Transverse colon (tissue), 4 donors: ENCODE results near the gene VTI1A. TPM values are rescaled to one million over a fixed set of nuclear protein-coding genes. Genes with fewer than 3 reads are reported as not detected.

ENCODE experiments used
- DNase-seq: peaks from one replicate; pipeline ENCODE4 v3.0.0-alpha.2; 2019
- H3K27ac ChIP-seq, 4 donors: fragments of 200-600 bp; sonication (generic); 2 replicates each; pipeline ENCODE4 v1.5.1; 2016 to 2018; ENCODE audit warnings: inconsistent platforms in 4 of 4
- H3K27me3 ChIP-seq: fragments of 200-600 bp; sonication (generic); 2 replicates; pipeline ENCODE4 v1.5.1; 2017; ENCODE audit warnings: inconsistent platforms
- H3K36me3 ChIP-seq, 4 donors: fragments of 200-600 bp; sonication (generic); 2 replicates each; pipeline ENCODE4 v1.5.1; 2017 to 2019; ENCODE audit warnings: inconsistent platforms in 4 of 4
- H3K4me1 ChIP-seq, 4 donors: fragments of 200-600 bp; sonication (generic); 2 replicates each; pipeline ENCODE4 v1.5.1; 2017 to 2020; ENCODE audit warnings: inconsistent platforms in 4 of 4
- H3K4me3 ChIP-seq, 4 donors: fragments of 200-600 bp; sonication (generic); 1 replicate in 1 of 4; 2 replicates in 3 of 4; pipeline versions ENCODE4 v1.5.1 to v1.6.1; 2017 to 2019; ENCODE audit warnings: inconsistent platforms in 4 of 4
- H3K9me3 ChIP-seq, 2 donors: fragments of 200-600 bp; sonication (generic); 2 replicates each; pipeline ENCODE4 v1.5.1; 2017 to 2019; ENCODE audit warnings: inconsistent platforms in 2 of 2
- EP300 ChIP-seq: sonication (generic); formaldehyde crosslinking; IDR thresholded peaks from one replicate; pipeline ENCODE4 v1.6.1; 2017; ENCODE audit warnings: antibody characterized with exemption, low read depth
- POLR2A ChIP-seq: fragments of 450-650 bp; IDR thresholded peaks from one replicate; pipeline ENCODE4 v1.6.1; 2016; ENCODE audit warnings: antibody characterized with exemption, mild to moderate bottlenecking, moderate library complexity
- POLR2AphosphoS5 ChIP-seq, 3 donors: sonication (generic); formaldehyde crosslinking; IDR thresholded peaks; one replicate each; pipeline ENCODE4 v1.6.1; 2016; ENCODE audit warnings: antibody characterized with exemption in 3 of 3
- WGBS, 2 donors: methylation state at CpG; one replicate each; pipeline ENCODE4 v1.1.5; 2018; ENCODE audit warnings: low coverage in 1 of 2; 5-methylcytosine and 5-hydroxymethylcytosine counted together
- in situ Hi-C, 4 donors: fragments of 200-750 bp; cut with MboI; loops; one replicate each; pipeline versions ENCODE4 v1.15.0 to v1.15.1; 2017; ENCODE audit warnings: low sequenced_read_pairs in 3 of 4, low pct_ligation_motif_present in 1 of 4, low pct_unique_long_range_greater_than_20kb in 1 of 4
- intact Hi-C: fragments of 100-400 bp; cut with DNase I; formaldehyde crosslinking; loops from one replicate; pipeline ENCODE4 v1.15.1; 2023; ENCODE audit warnings: low total_unique reads
- total RNA-seq, 4 donors: library from RNA; depleted of rRNA; stranded (reverse); fragments of >200 nt; gene quantifications; one replicate each; pipeline ENCODE4 v1.1.0, GENCODE V29; 2016
- TF ChIP-seq, protein P1 (sequence below), 5 experiments: fragments of 200-600 bp in 3 of 5; fragments of 450-650 bp in 2 of 5; sonication (generic) in 3 of 5; IDR thresholded peaks; 1 replicate in 2 of 5; 2 replicates in 3 of 5; pipeline ENCODE4 v1.5.1; 2016 to 2017; ENCODE audit warnings: antibody characterized with exemption in 5 of 5, inconsistent platforms in 3 of 5, mild to moderate bottlenecking in 2 of 5, moderate library complexity in 1 of 5

The VTI1A gene
- total RNA-seq, 4 donors from 2014 or later: 65.8 to 211 (median 149) TPM

GRCh38 chr10:112797855-112798254 is 350.8 kb downstream of the VTI1A start:
- DNase-seq: no peak
- Histone ChIP-seq H3K9me3 (no peaks in the 10 kb centered on the region), H3K36me3 (no peaks in the 10 kb centered on the region), H3K27me3 (no peaks in the 10 kb centered on the region), H3K4me3 (no peak overlapping the region), H3K27ac (no peak overlapping the region), H3K4me1 (peaks cover 0 to 28% (median 19%) of the 10 kb centered on the region in 4 donors)
- TF ChIP-seq, protein P1, sequence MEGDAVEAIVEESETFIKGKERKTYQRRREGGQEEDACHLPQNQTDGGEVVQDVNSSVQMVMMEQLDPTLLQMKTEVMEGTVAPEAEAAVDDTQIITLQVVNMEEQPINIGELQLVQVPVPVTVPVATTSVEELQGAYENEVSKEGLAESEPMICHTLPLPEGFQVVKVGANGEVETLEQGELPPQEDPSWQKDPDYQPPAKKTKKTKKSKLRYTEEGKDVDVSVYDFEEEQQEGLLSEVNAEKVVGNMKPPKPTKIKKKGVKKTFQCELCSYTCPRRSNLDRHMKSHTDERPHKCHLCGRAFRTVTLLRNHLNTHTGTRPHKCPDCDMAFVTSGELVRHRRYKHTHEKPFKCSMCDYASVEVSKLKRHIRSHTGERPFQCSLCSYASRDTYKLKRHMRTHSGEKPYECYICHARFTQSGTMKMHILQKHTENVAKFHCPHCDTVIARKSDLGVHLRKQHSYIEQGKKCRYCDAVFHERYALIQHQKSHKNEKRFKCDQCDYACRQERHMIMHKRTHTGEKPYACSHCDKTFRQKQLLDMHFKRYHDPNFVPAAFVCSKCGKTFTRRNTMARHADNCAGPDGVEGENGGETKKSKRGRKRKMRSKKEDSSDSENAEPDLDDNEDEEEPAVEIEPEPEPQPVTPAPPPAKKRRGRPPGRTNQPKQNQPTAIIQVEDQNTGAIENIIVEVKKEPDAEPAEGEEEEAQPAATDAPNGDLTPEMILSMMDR (IDR thresholded peaks at IDR 0.05): no peak
- TF ChIP-seq POLR2AphosphoS5 (IDR thresholded peaks at IDR 0.05) (no peak), POLR2A (no peak), EP300 (no peak)
- 96 to 100% methylated on average over 1 to 9 of the region's 9 CpGs for WGBS, 2 donors
- in situ Hi-C loops: no loop called here
- intact Hi-C loops: no loop called here

DNA sequence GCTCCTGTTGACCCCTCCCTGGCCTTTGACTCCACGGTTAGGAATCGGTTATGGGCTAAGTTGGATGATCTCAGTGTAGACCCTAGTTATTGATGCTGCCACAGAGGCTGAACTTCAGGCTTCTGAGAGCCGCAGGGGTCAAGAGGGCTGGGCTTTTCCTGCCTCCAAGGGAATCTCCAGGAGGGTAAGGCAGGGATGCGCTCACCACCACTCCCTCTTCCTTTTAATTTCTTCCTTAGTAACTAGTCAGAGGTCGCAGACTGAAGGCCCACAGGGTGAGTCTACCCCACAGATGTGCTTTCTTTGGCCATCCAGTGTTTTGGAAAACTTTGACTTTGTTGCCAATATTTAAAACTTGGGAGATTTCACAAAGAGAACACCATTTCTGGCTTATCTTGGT is 352.0 kb downstream of the VTI1A start:
- intact Hi-C loops (no loop called here), in situ Hi-C loops (no loop called here)
- no peak for TF ChIP-seq POLR2AphosphoS5 (IDR thresholded peaks at IDR 0.05)
- no peak for TF ChIP-seq POLR2A
- TF ChIP-seq, protein P1 (IDR thresholded peaks at IDR 0.05): no peak
- no peak for TF ChIP-seq EP300
- Histone ChIP-seq H3K9me3 (no peaks in the 10 kb centered on the region), H3K36me3 (no peaks in the 10 kb centered on the region), H3K27me3 (no peaks in the 10 kb centered on the region), H3K4me3 (no peak overlapping the region), H3K27ac (no peak overlapping the region), H3K4me1 (peaks cover 0 to 19% (median 13%) of the 10 kb centered on the region in 4 donors)
- no peak for DNase-seq
- 88% methylated on average over 5 of the region's 5 CpGs; no CpG with 5 or more reads in 1 of the 2 donors for WGBS, 2 donors

DNA sequence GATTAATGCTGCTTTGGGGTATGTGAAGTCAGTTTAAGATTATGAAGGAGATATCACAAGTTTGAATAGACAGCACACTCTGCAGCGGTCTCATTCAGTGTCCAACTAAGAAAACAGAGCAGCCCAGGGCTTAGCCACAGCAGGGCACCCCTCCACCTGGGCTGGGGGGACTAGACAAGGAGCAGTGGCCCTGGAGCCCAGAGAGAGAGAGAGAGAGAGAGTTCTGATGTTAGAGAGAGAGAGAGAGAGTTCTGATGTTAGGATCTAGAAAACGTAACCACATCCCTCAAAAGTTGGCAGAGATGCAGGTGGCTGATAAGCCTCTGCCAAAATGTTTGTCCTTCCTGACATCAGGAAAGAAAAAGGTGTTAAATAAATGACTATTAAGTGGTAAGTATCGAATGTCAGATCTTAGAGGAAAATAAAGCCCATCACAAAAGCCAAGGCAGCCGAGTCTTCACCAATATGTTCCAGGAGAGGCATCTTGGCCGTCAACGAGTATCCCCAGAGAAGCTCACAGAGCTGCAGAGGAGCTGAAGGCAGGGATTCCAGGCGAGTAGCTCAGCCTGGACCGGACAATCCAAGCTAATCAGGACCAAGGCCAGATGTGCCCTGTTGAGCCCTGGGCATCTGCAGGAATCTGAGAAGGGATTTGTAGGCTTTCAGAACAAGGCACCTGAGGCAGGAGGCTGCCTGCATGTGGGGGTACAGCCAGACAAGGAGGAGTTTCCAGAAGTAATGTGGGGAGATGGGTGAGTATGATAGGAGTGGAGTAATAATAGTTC is 352.9 kb downstream of the VTI1A start:
- TF ChIP-seq POLR2A: no peak
- no peak for TF ChIP-seq EP300
- no peak for TF ChIP-seq POLR2AphosphoS5 (IDR thresholded peaks at IDR 0.05)
- TF ChIP-seq, protein P1 (IDR thresholded peaks at IDR 0.05): no peak
- H3K4me1 ChIP-seq: peaks cover 0 to 23% (median 14%) of the 10 kb centered on the region in 4 donors
- H3K4me3 ChIP-seq: no peak overlapping the region
- no peak overlapping the region for H3K27ac ChIP-seq
- intact Hi-C loops: no loop called here
- H3K9me3 ChIP-seq: no peaks in the 10 kb centered on the region
- WGBS, 2 donors: 90 to 91% methylated on average over 7 to 8 of the region's 8 CpGs
- in situ Hi-C loops: no loop called here
- no peaks in the 10 kb centered on the region for H3K27me3 ChIP-seq
- no peak for DNase-seq
- H3K36me3 ChIP-seq: no peaks in the 10 kb centered on the region

DNA sequence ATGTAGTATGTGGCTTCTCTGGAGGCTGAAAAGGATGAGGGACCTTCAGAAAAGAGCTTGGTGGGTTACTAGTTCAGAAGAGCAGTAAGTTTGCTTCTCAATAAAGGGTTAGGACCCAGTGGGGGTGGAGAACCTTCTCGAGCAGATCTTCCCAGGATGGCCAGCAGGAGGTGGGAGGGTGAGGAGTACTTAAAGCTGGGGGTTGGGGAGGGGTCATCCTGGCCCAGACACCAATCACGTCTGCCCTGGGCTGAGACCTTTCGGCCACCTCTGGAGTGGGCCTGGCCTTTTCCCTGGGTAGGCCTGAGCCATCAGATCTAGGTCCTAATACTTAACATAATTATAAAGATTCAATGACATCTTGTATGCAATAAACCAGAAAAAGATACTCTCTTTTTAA is 354.0 kb downstream of the VTI1A start:
- TF ChIP-seq POLR2AphosphoS5 (IDR thresholded peaks at IDR 0.05): no peak
- TF ChIP-seq, protein P1 (IDR thresholded peaks at IDR 0.05): no peak
- no peak for TF ChIP-seq POLR2A
- TF ChIP-seq EP300: no peak
- Histone ChIP-seq H3K27ac (no peak overlapping the region), H3K4me1 (peaks cover 0 to 30% (median 16%) of the 10 kb centered on the region in 4 donors), H3K9me3 (no peaks in the 10 kb centered on the region), H3K27me3 (no peaks in the 10 kb centered on the region), H3K4me3 (no peak overlapping the region), H3K36me3 (no peaks in the 10 kb centered on the region)
- WGBS, 2 donors: 81% methylated on average over 3 of the region's 3 CpGs; no CpG with 5 or more reads in 1 of the 2 donors
- no peak for DNase-seq
- in situ Hi-C loops: no loop called here
- intact Hi-C loops: no loop called here
